Aorta (tissue), 5 donors: ENCODE data around the gene ABHD13. TPM values are rescaled to one million over a fixed set of nuclear protein-coding genes. Genes with fewer than 3 reads are reported as not detected.

Experiments used
- ATAC-seq: fragments of 200-7000 bp; cut with Tn5 transposase; one replicate; pipeline ENCODE4 v1.9.1; 2022; ENCODE audit warnings: moderate library complexity; ENCODE audit not compliant: low FRiP score
- DNase-seq, 2 donors: peaks; one replicate each; pipeline ENCODE4 v3.0.0-alpha.2; 2020
- H3K27ac ChIP-seq, 2 donors: one replicate each; pipeline ENCODE4 v1.5.1; 2013; ENCODE audit warnings: low read length in 2 of 2, mild to moderate bottlenecking in 2 of 2, moderate library complexity in 2 of 2, control low read depth in 1 of 2, inconsistent platforms in 1 of 2, low read depth in 1 of 2
- H3K27me3 ChIP-seq, 2 donors: one replicate each; pipeline ENCODE4 v1.6.1; 2013; ENCODE audit warnings: control low read depth in 1 of 2, low read length in 1 of 2, mild to moderate bottlenecking in 1 of 2, moderate library complexity in 1 of 2; ENCODE audit not compliant: insufficient read depth in 2 of 2, control insufficient read depth in 1 of 2
- H3K36me3 ChIP-seq, 2 donors: one replicate each; pipeline ENCODE4 v1.6.1; 2013; ENCODE audit warnings: control low read depth in 1 of 2, low read length in 1 of 2, mild to moderate bottlenecking in 1 of 2; ENCODE audit not compliant: insufficient read depth in 2 of 2, control insufficient read depth in 1 of 2
- H3K4me1 ChIP-seq, 2 donors: one replicate each; pipeline ENCODE4 v1.6.1; 2013; ENCODE audit warnings: low read length in 2 of 2, control low read depth in 1 of 2, mild to moderate bottlenecking in 1 of 2, moderate library complexity in 1 of 2; ENCODE audit not compliant: insufficient read depth in 2 of 2, control insufficient read depth in 1 of 2
- H3K4me3 ChIP-seq, 2 donors: one replicate each; pipeline ENCODE4 v1.5.1; 2013; ENCODE audit warnings: low read length in 2 of 2, control low read depth in 1 of 2, mild to moderate bottlenecking in 1 of 2
- H3K9me3 ChIP-seq: one replicate; pipeline ENCODE4 v1.6.1; 2013; ENCODE audit warnings: mild to moderate bottlenecking, low read length; ENCODE audit not compliant: control insufficient read depth
- WGBS, 2 donors: extraction: QIAGEN DNeasy Blood & Tissue Kit; methylation state at CpG; one replicate each; pipeline ENCODE4 v1.1.7; 2013; 5-methylcytosine and 5-hydroxymethylcytosine counted together
- intact Hi-C, 2 donors: fragments of 100-400 bp; cut with DNase I; formaldehyde crosslinking; loops; one replicate each; pipeline versions ENCODE4 v1.14.2 to v1.15.0; 2022
- polyA plus RNA-seq, 2 donors: library from polyadenylated mRNA; stranded (reverse); fragments of 200-250 nt; gene quantifications; one replicate each; pipeline ENCODE4 v1.2.3, GENCODE V29; 2013
- total RNA-seq, 2 donors: library from RNA; stranded (reverse); fragmentation: NEBNext Ultra II Directional; extraction: Animal tissue kit (Norgen Biotek cat#: 25700); gene quantifications; one replicate each; pipeline ENCODE4 v1.2.1, GENCODE V29; 2021
- donor health status: healthy with polysubstance abuse.
- donor health status: Bipolar disorder and iron deficiency.
- donor health status: DM: no; HTN: no; CAD: no.
- donor health status: DM: no; HTN: no; CAD: no.
- donor health status: DM: yes; HTN: yes; CAD: no.

The ABHD13 gene
- total and polyA plus RNA-seq, 4 donors, result 4.0 to 11.5 (median 8.8) TPM

DNA sequence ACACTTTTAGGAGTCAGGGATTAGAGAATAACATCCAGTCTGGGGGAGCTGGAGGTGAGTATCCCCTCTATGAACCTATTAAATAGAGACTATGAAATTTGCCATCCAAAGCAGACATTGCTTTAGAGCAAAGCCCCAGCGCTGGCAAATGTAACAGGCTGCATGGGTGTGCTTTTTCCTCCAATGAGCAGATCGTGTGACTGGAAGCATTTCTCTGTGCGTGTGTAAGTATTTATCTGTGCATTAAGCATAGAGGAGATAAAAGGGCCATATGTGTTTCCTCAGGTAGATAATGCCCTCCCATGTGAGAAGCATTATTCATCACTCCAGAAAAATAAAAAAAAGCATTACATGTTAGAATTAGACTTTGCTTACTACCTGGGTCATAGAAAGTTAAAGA, 52.2 kb downstream of the ABHD13 start:
- intact Hi-C loops, result no loop called here

DNA sequence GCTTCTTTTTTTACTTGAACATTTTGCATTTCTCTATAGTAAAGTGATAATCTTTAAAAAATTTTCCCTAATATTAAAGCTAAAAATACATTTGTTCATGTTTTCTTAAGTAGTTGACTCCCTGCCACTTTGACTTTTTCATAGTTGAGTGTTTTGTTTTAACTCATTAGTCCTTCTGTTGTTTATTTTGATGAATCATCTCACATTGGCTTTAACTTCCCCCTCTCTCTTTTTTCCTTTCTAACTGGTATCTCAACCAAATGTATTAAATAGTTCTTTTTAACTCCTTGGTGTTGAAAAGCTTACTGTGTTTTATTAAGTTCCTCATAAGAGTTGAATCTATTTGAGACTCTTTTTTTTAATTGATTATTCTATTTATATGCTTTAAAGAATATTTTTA, 54.1 kb downstream of the ABHD13 start:
- intact Hi-C loops, result no loop called here
- DNase-seq (no peak), ATAC-seq (no peak)
- Histone ChIP-seq H3K27me3 (no peaks in the 10 kb centered on the region), H3K27ac (no peak overlapping the region), H3K4me1 (no peaks in the 10 kb centered on the region), H3K36me3 (no peaks in the 10 kb centered on the region), H3K9me3 (no peaks in the 10 kb centered on the region), H3K4me3 (no peak overlapping the region)

More for the DNA sequence above, 52.2 kb downstream of the ABHD13 start:
- Histone ChIP-seq H3K4me3 (no peak overlapping the region), H3K36me3 (no peaks in the 10 kb centered on the region), H3K4me1 (no peaks in the 10 kb centered on the region), H3K9me3 (no peaks in the 10 kb centered on the region), H3K27ac (no peak overlapping the region), H3K27me3 (no peaks in the 10 kb centered on the region)
- ATAC-seq (no peak), DNase-seq (no peak)
- 45 to 49% methylated on average over 3 of the region's 3 CpGs for WGBS, 2 donors

DNA sequence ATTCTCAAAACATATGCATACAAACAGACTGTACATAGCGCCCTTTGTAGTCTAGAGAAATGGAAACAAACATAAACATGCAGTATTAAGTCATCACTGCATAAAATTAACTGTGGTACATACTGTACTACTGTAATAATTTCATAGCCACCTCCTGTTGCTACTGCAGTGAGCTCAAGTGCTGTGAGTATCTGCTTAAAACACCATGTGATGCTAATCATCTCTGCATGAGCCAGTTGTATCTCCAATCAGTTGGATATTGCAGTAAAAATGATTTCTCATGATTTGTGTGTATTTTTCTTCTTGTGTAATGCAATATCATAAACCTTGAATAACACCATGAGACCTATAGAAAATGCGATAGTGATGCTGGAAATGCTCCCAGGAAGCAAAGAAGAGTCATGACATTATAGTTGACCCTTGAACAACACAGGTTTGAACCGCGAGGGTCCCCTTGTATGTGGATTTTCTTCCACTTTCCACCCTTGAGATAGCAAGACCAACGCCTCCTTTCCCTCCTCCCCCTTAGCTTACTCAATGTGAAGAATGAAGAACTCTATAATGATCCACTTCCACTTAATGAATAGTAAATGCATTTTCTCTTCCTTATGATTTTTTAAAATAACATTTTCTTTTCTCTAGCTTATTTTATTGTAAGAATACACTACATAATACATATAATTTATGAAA, 55.4 kb downstream of the ABHD13 start:
- H3K27me3 ChIP-seq, result no peaks in the 10 kb centered on the region
- H3K9me3 ChIP-seq, result no peaks in the 10 kb centered on the region
- no peaks in the 10 kb centered on the region for H3K36me3 ChIP-seq
- intact Hi-C loops, result no loop called here
- H3K4me1 ChIP-seq, result no peaks in the 10 kb centered on the region
- 87 to 88% methylated on average over 5 of the region's 5 CpGs for WGBS, 2 donors
- ATAC-seq, result no peak
- H3K4me3 ChIP-seq, result no peak overlapping the region
- no peak overlapping the region for H3K27ac ChIP-seq
- no peak for DNase-seq

DNA sequence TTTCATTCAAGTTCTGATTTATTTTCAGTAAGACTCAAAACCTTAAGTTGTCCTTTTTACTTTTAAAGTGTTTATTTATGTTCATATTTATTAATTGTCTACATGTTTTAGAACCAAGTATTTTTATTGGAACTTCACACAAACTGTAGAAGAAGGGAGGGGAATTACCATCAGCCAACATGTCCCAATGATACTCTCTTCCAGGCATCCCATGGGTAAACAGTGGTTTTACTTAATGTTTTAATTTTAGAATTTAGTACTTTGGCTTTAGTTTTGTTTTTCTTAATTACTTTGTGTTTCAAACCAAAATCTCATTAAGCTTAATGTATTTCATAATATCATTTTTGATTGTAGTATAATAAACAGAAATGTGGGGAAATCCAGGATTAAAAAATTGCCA, 56.5 kb downstream of the ABHD13 start:
- H3K36me3 ChIP-seq, result no peaks in the 10 kb centered on the region
- DNase-seq (no peak), ATAC-seq (peak; percentile 60)
- H3K4me1 ChIP-seq, result no peaks in the 10 kb centered on the region
- no peaks in the 10 kb centered on the region for H3K9me3 ChIP-seq
- no peak overlapping the region for H3K27ac ChIP-seq
- H3K27me3 ChIP-seq, result no peaks in the 10 kb centered on the region
- intact Hi-C loops, result no loop called here
- H3K4me3 ChIP-seq, result no peak overlapping the region

DNA sequence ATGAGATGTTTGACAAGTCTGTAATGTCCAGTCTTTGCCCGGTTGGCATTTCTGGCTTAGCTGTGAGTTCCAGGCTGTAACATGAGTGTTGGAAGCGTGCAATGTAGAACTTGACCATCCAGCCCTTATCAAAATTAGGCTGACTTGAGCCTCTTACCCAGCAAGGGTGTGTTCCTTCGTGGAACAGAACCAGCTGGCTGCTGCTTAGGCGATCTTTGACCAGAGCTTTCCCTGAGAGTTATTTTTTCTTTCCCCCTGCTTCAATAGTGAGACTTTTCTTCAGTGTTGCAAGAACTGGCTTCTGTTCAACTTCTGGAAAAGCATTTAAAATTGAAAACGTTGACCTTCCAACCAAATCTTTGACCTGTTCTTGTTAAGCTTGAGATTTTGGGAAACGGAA, 57.9 kb downstream of the ABHD13 start:
- H3K4me3 ChIP-seq, result no peak overlapping the region
- H3K27ac ChIP-seq, result no peak overlapping the region
- no peaks in the 10 kb centered on the region for H3K9me3 ChIP-seq
- no peaks in the 10 kb centered on the region for H3K27me3 ChIP-seq
- intact Hi-C loops, result no loop called here
- H3K36me3 ChIP-seq, result no peaks in the 10 kb centered on the region
- DNase-seq (peak in 1 of 2 donors; percentile 66), ATAC-seq (peak; percentile 85)
- no peaks in the 10 kb centered on the region for H3K4me1 ChIP-seq
- 43 to 47% methylated on average over 6 of the region's 6 CpGs for WGBS, 2 donors

DNA sequence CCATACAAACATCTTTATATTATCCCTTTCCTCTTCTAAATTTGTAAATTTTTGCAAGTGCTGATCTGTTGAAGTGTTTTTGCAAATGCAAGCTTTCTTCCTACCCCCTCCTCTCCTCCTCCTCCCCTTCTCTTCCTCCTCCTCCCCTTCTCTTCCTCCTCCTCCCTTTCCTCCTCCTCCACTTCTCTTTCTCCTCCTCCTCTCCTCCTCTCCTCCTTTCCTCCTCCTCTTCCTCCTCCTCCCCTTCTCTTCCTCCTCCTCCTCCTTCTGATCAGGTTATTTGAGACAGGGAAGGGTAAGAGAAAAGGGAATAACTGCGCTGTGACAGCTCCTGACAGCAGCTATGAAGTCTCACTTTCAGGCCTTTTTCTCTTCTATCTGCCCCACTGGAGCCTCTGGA, 60.3 kb downstream of the ABHD13 start:
- Histone ChIP-seq H3K4me1 (no peaks in the 10 kb centered on the region), H3K9me3 (no peaks in the 10 kb centered on the region), H3K36me3 (no peaks in the 10 kb centered on the region), H3K27ac (no peak overlapping the region), H3K4me3 (no peak overlapping the region), H3K27me3 (no peaks in the 10 kb centered on the region)
- ATAC-seq (no peak), DNase-seq (no peak)
- intact Hi-C loops, result no loop called here
- WGBS, 2 donors, result 93 to 96% methylated on average over 1 of the region's 1 CpG

DNA sequence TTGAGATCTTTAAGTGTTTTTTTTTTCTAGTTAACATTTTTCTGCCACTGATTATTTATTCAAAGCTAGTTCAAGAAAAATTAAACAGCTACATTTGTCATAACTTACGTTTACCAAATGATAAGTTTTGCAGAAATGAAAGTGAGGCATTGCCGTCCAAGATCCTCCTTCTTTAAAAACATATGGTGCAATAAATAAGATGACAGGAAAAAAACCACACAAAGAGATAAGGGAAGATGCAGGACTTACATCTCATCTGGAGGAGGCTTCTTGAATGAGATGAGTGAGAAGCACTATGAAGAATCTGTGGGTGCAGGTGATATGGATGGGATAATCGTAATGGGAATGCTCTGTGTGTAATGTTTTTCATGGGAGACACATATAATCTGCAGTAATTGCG, 63.7 kb downstream of the ABHD13 start:
- Histone ChIP-seq H3K36me3 (no peaks in the 10 kb centered on the region), H3K4me3 (no peak overlapping the region), H3K27ac (no peak overlapping the region), H3K9me3 (no peaks in the 10 kb centered on the region), H3K4me1 (no peaks in the 10 kb centered on the region), H3K27me3 (no peaks in the 10 kb centered on the region)
- DNase-seq, result no peak
- ATAC-seq, result no peak
- WGBS, 2 donors, result 65% methylated on average over 4 of the region's 4 CpGs
- intact Hi-C loops, result no loop called here

DNA sequence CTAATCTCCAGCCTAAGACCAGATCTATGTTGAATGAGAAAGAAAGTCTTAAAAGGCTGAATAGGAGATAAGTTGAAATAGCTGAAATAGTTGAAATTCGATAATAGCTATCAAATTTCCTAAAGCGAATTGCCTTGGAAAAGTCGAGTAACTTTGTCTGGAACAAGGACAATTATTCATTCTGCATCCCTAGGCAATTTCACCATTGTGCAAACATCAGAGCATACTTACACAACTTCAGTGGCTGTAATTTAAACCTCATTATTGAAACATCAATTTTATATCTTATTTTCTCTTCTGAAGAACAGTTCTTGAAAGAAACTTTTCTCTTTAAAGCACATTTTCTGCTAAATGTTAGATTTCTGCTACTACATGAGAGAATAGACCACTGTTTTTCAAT, 64.9 kb downstream of the ABHD13 start:
- intact Hi-C loops, result no loop called here
- H3K9me3 ChIP-seq, result no peaks in the 10 kb centered on the region
- DNase-seq (no peak), ATAC-seq (peak; percentile 29)
- WGBS, 2 donors, result 18 to 35% methylated on average over 3 of the region's 3 CpGs
- H3K4me1 ChIP-seq, result no peaks in the 10 kb centered on the region
- no peak overlapping the region for H3K4me3 ChIP-seq
- no peaks in the 10 kb centered on the region for H3K36me3 ChIP-seq
- no peak overlapping the region for H3K27ac ChIP-seq
- H3K27me3 ChIP-seq, result no peaks in the 10 kb centered on the region
